ENCODE results near the gene PPIP5K2. TPM values are rescaled to one million over a fixed set of nuclear protein-coding genes. Genes with fewer than 3 reads are reported as not detected.

Gene PPIP5K2
- total and polyA plus RNA-seq, 2 donors (not counting 3 experiments of a cell fraction or from before 2014, with no cell fraction given): 20.8 to 69.4 TPM

DNA sequence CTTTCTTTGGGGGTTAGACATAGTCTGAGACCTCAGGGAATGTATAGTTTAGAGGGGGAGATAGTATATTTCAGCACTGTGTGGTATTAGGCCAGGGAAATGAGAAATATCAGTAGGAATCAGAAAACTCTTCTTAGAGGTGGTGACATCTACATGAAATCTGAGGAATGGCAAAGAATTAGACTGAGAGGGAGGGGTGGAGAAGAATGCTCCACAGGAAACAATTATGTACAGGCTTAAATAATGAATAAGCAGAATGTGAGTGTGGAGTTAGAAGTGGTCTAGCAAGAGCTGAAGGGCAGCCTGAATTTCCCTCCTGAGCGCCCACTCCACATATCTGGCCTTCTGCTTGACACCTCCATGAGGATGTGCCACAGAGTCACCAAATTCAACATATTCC is 134.8 kb downstream of the PPIP5K2 start:
- POLR2A ChIA-PET: no interaction called here
- no peak overlapping the region for H3K9ac ChIP-seq (replicated peaks; ENCODE audit: extremely low read depth, insufficient read depth, low read length)
- no peaks in the 10 kb centered on the region for H4K20me1 ChIP-seq (replicated peaks; ENCODE audit: control insufficient read depth, extremely low read depth, insufficient read depth, low read length)
- DNase-seq (ENCODE audit: low read depth, low spot score) (no peak), FAIRE-seq (no peak)
- no peak overlapping the region for H3K27ac ChIP-seq (ENCODE audit: insufficient read depth, low read depth, low read length)
- intact Hi-C loops (cut with micrococcal nuclease): loop anchor here (5.0 kb wide), 1 partner anchor 307 kb away; the partner anchor contains the start of gene NUDT12
- no peaks in the 10 kb centered on the region for H3K27me3 ChIP-seq (ENCODE audit: control insufficient read depth in 2 of 2, insufficient read depth in 2 of 2, low read length in 2 of 2)
- H3K4me3 ChIP-seq (replicated peaks in 1 of 3; ENCODE audit: insufficient read depth in 1 of 3, low read depth in 1 of 3, low read length in 3 of 3): no peak overlapping the region
- BruUV-seq (replicated peaks): no TSS peak
- dilution Hi-C loops (cut with MboI; ENCODE audit: extremely low pct_ligation_motif_present, low sequenced_read_pairs): no loop called here
- H3K4me2 ChIP-seq (ENCODE audit: insufficient read depth, low read length): no peak overlapping the region
- peaks cover 2% of the 10 kb centered on the region for H3K4me1 ChIP-seq (ENCODE audit: control insufficient read depth, extremely low read depth, insufficient read depth, low read length)
- CTCF ChIA-PET: interaction anchor here (0.7 to 5.0 kb wide), 4 partner anchors 22 to 221 kb away, joined by 3 to 35 read pairs (median 8); no protein-coding TSS in a partner anchor
- no peaks in the 10 kb centered on the region for H3K36me3 ChIP-seq (ENCODE audit: control insufficient read depth in 2 of 2, extremely low read depth in 1 of 2, insufficient read depth in 2 of 2, low read length in 2 of 2)
- H2AFZ ChIP-seq (ENCODE audit: low read depth, low read length): no peak overlapping the region
- H3K9me1 ChIP-seq (replicated peaks; ENCODE audit: control insufficient read depth, extremely low read depth, insufficient read depth, low read length): no peaks in the 10 kb centered on the region
- H3K9me3 ChIP-seq (replicated peaks; ENCODE audit: control insufficient read depth, insufficient read depth, low read length): no peaks in the 10 kb centered on the region
- no peak for TF ChIP-seq POLR2AphosphoS5 (IDR thresholded peaks at IDR 0.05; ENCODE audit: insufficient read depth, low read depth, low read length)
- TF ChIP-seq MYC (IDR thresholded peaks at IDR 0.05; ENCODE audit: low read depth, low read length): no peak
- TF ChIP-seq, protein P1, sequence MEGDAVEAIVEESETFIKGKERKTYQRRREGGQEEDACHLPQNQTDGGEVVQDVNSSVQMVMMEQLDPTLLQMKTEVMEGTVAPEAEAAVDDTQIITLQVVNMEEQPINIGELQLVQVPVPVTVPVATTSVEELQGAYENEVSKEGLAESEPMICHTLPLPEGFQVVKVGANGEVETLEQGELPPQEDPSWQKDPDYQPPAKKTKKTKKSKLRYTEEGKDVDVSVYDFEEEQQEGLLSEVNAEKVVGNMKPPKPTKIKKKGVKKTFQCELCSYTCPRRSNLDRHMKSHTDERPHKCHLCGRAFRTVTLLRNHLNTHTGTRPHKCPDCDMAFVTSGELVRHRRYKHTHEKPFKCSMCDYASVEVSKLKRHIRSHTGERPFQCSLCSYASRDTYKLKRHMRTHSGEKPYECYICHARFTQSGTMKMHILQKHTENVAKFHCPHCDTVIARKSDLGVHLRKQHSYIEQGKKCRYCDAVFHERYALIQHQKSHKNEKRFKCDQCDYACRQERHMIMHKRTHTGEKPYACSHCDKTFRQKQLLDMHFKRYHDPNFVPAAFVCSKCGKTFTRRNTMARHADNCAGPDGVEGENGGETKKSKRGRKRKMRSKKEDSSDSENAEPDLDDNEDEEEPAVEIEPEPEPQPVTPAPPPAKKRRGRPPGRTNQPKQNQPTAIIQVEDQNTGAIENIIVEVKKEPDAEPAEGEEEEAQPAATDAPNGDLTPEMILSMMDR (IDR thresholded peaks at IDR 0.05; ENCODE audit: extremely low read depth in 1 of 2, insufficient read depth in 1 of 2, low read depth in 1 of 2, low read length in 2 of 2): no peak
- TF ChIP-seq, protein P2, sequence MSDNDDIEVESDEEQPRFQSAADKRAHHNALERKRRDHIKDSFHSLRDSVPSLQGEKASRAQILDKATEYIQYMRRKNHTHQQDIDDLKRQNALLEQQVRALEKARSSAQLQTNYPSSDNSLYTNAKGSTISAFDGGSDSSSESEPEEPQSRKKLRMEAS (IDR thresholded peaks at IDR 0.05; ENCODE audit: insufficient read depth, insufficient read length): no peak
- TF ChIP-seq JUN (IDR thresholded peaks at IDR 0.05; ENCODE audit: borderline replicate concordance, insufficient read depth, insufficient read length, low read depth): no peak
- TF ChIP-seq GATA2 (IDR thresholded peaks at IDR 0.05; ENCODE audit: insufficient read depth, insufficient read length, low read depth, low read length): no peak
- TF ChIP-seq FOS (IDR thresholded peaks at IDR 0.05; ENCODE audit: borderline replicate concordance, insufficient read depth, low read length): no peak
- TF ChIP-seq POLR2A (IDR thresholded peaks at IDR 0.05; ENCODE audit: low read depth, low read length): no peak
- TF ChIP-seq EZH2 (IDR thresholded peaks at IDR 0.05; ENCODE audit: borderline replicate concordance, low read depth, low read length, severe bottlenecking): no peak
- peaks cover 6% of the 10 kb centered on the region for H3K79me2 ChIP-seq (ENCODE audit: control insufficient read depth, insufficient read depth, low read length)
